NCI-H1436 (cell line): ENCODE results near the gene TP73.

Experiments
- DNase-seq: peaks from one replicate; lab custom pipeline; 2025; lab: John Stamatoyannopoulos, UW

The TP73 gene

GRCh38 chr1:3767328-3767925, 115.1 kb downstream of the TP73 start:
- DNase-seq = no peak

GRCh38 chr1:3768811-3769390, 116.6 kb downstream of the TP73 start:
- no peak for DNase-seq

GRCh38 chr1:3770047-3770765, 117.9 kb downstream of the TP73 start:
- no peak for DNase-seq

GRCh38 chr1:3771108-3772026, 119.1 kb downstream of the TP73 start:
- no peak for DNase-seq

- DNase-seq = peak; percentile 85
Measured at GRCh38 chr1:3772027-3772714, 119.9 kb downstream of the TP73 start.

GRCh38 chr1:3772715-3773571, 120.6 kb downstream of the TP73 start, which contains the start of gene SMIM1:
SMIM1 (plus strand) TSS chr1:3772749; CDS start chr1:3775374, 2,625 bp downstream.
- no peak for DNase-seq

- no peak for DNase-seq
Measured at GRCh38 chr1:3773572-3774275, 121.4 kb downstream of the TP73 start.

- no peak for DNase-seq
Measured at GRCh38 chr1:3774276-3774945, 122.1 kb downstream of the TP73 start.

GRCh38 chr1:3774946-3775489, 122.7 kb downstream of the TP73 start:
- no peak for DNase-seq

GRCh38 chr1:3775490-3776230, 123.3 kb downstream of the TP73 start:
- peak; percentile 61 for DNase-seq

GRCh38 chr1:3776231-3776961, 124.1 kb downstream of the TP73 start:
- DNase-seq = no peak

- DNase-seq = no peak
Measured at GRCh38 chr1:3777078-3777547, 124.8 kb downstream of the TP73 start.

GRCh38 chr1:3777647-3778589, 125.6 kb downstream of the TP73 start:
- no peak for DNase-seq

- no peak for DNase-seq
Measured at GRCh38 chr1:3778590-3779264, 126.4 kb downstream of the TP73 start.

- no peak for DNase-seq
Measured at GRCh38 chr1:3779265-3779911, 127.1 kb downstream of the TP73 start.
